Vagina (tissue), 2 donors: ENCODE data around the gene LMNTD2.

Experiments
- CTCF ChIP-seq, 3 experiments: fragments of 450-650 bp in 2 of 3; fragments of 200-600 bp in 1 of 3; sonication (generic) in 1 of 3; IDR thresholded peaks; one replicate each; pipeline ENCODE4 v1.5.1; 2017 to 2019; ENCODE audit warnings: antibody characterized with exemption in 3 of 3, mild to moderate bottlenecking in 2 of 3, moderate library complexity in 2 of 3
- POLR2A ChIP-seq, 2 donors: fragments of 450-650 bp; IDR thresholded peaks; one replicate each; pipeline ENCODE4 v1.6.1; 2017; ENCODE audit warnings: antibody characterized with exemption in 2 of 2, mild to moderate bottlenecking in 2 of 2, moderate library complexity in 2 of 2
- POLR2AphosphoS5 ChIP-seq, 2 donors: sonication (generic); formaldehyde crosslinking; IDR thresholded peaks; one replicate each; pipeline ENCODE4 v1.9.0; 2017; ENCODE audit warnings: antibody characterized with exemption in 2 of 2, mild to moderate bottlenecking in 2 of 2, low read depth in 1 of 2; ENCODE audit not compliant: insufficient read depth in 1 of 2

GRCh38 chr11:550746-551085 is 9.8 kb downstream of the LMNTD2 start:
- TF ChIP-seq POLR2A (IDR thresholded peaks at IDR 0.05): no peak
- TF ChIP-seq CTCF (IDR thresholded peaks at IDR 0.05): no peak
- no peak for TF ChIP-seq POLR2AphosphoS5 (IDR thresholded peaks at IDR 0.05; ENCODE audit: insufficient read depth in 1 of 2, low read depth in 1 of 2)
